ENCODE measurements around the gene FBXO44.

FBXO44 gene

DNA sequence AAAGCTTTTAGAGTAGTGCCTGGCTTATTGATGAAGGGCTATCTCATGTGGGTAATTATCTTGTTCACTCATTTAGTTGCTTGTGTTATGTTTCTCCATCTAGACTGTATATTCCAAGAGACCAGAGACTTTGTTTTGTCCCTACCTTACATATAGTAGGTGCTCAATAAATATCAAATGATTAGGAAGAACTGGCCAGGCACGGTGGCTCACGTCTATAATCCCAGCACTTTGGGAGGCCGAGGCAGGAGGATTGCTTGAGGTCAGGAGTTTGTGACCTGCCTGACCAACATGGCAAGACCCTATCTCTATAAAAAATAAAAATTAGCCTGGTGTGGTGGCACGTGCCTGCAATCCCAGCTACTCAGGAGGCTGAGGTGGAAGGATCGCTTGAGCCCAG lies 9.4 kb upstream of the FBXO44 start:
- peaks cover 5% of the 10 kb centered on the region for H3K27me3 ChIP-seq (ENCODE audit: control insufficient read depth, low read length)
- H3K4me2 ChIP-seq (ENCODE audit: low read length), result no peak overlapping the region
- H3K36me3 ChIP-seq (ENCODE audit: control insufficient read depth, low read length), result no peaks in the 10 kb centered on the region
- H3K79me2 ChIP-seq (ENCODE audit: control insufficient read depth, low read length), result no peaks in the 10 kb centered on the region
- no peaks in the 10 kb centered on the region for H3F3A ChIP-seq (ENCODE audit: control insufficient read depth, insufficient read depth)
- no peak overlapping the region for H3K4me3 ChIP-seq (ENCODE audit: low read length)
- H4K20me1 ChIP-seq (ENCODE audit: control insufficient read depth, insufficient read depth, low read depth, low read length), result no peaks in the 10 kb centered on the region
- no peak overlapping the region for H3K27ac ChIP-seq (ENCODE audit: low read depth, low read length)
- H3K9me2 ChIP-seq (replicated peaks; ENCODE audit: control insufficient read depth, low read length), result no peaks in the 10 kb centered on the region
- peaks cover 11% of the 10 kb centered on the region for H3K4me1 ChIP-seq (ENCODE audit: control insufficient read depth, low read length)
- no peaks in the 10 kb centered on the region for H3K9me3 ChIP-seq (ENCODE audit: control insufficient read depth, insufficient read depth, low read length)
- TF ChIP-seq EZH2phosphoT487 (IDR thresholded peaks at IDR 0.05; ENCODE audit: borderline replicate concordance, low read length), result no peak
- TF ChIP-seq, protein P1, sequence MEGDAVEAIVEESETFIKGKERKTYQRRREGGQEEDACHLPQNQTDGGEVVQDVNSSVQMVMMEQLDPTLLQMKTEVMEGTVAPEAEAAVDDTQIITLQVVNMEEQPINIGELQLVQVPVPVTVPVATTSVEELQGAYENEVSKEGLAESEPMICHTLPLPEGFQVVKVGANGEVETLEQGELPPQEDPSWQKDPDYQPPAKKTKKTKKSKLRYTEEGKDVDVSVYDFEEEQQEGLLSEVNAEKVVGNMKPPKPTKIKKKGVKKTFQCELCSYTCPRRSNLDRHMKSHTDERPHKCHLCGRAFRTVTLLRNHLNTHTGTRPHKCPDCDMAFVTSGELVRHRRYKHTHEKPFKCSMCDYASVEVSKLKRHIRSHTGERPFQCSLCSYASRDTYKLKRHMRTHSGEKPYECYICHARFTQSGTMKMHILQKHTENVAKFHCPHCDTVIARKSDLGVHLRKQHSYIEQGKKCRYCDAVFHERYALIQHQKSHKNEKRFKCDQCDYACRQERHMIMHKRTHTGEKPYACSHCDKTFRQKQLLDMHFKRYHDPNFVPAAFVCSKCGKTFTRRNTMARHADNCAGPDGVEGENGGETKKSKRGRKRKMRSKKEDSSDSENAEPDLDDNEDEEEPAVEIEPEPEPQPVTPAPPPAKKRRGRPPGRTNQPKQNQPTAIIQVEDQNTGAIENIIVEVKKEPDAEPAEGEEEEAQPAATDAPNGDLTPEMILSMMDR (IDR thresholded peaks at IDR 0.05; ENCODE audit: low read depth, low read length, poor library complexity, severe bottlenecking), result no peak

DNA sequence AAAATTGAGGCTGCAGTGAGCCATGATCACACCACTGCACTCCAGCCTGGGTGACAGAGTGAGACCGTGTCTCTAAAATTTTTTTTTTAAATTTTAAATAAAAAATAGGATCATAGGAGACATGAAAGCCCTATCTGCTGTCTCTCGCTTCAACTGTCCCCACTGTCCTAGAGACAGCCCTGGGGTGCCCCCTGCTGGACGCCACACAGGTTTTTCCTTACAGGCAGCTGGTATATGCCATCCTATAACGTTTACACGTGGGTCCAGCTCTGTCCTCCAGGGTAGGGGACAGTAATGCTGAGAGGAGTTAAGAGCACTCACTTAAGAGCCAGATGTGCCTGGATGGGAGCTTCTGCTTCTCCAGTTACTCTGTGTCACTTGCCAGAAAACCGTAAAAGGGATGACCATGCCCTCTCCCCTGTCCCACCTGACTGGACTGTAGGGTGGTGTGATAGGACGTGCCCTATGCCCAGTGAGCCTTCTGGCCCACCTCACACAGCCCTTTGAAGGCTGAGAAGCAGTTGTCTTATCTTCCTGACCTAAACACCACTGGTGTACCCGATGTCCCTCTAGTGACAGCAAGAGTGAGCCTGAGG lies 8.9 kb upstream of the FBXO44 start:
- Histone ChIP-seq H3K27me3 (ENCODE audit: control insufficient read depth, low read length) (peaks cover 8% of the 10 kb centered on the region), H3K4me1 (ENCODE audit: control insufficient read depth, low read length) (peaks cover 12% of the 10 kb centered on the region), H3F3A (ENCODE audit: control insufficient read depth, insufficient read depth) (no peaks in the 10 kb centered on the region), H3K4me3 (ENCODE audit: low read length) (no peak overlapping the region), H3K9me3 (ENCODE audit: control insufficient read depth, insufficient read depth, low read length) (no peaks in the 10 kb centered on the region), H3K9me2 (replicated peaks; ENCODE audit: control insufficient read depth, low read length) (no peaks in the 10 kb centered on the region), H3K4me2 (ENCODE audit: low read length) (no peak overlapping the region), H3K79me2 (ENCODE audit: control insufficient read depth, low read length) (no peaks in the 10 kb centered on the region), H3K27ac (ENCODE audit: low read depth, low read length) (no peak overlapping the region), H4K20me1 (ENCODE audit: control insufficient read depth, insufficient read depth, low read depth, low read length) (no peaks in the 10 kb centered on the region), H3K36me3 (ENCODE audit: control insufficient read depth, low read length) (no peaks in the 10 kb centered on the region)
- TF ChIP-seq, protein P1 (IDR thresholded peaks at IDR 0.05; ENCODE audit: low read depth, low read length, poor library complexity, severe bottlenecking), result peak; percentile 78
- TF ChIP-seq EZH2phosphoT487 (IDR thresholded peaks at IDR 0.05; ENCODE audit: borderline replicate concordance, low read length), result no peak

DNA sequence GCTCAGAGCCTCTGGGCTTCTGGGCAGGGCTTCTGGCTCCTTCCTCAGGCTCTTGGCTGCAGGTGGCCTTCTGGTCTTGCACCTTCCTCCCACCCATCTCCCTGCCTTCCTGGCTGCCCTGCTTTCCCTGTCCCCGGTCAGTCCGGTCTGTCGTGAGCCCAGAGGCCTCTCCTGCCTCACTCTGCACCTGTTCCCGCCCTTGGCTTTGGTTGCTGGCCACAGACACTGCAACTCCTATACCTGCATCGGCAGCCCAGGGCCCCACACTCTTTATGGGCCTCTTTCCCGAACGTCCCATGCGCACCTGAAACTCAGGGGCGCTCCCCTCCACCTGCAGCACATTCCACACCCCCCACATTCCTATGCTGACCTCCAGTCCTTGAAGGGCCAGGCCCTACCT lies 8.4 kb upstream of the FBXO44 start:
- H3K36me3 ChIP-seq (ENCODE audit: control insufficient read depth, low read length), result no peaks in the 10 kb centered on the region
- TF ChIP-seq EZH2phosphoT487 (IDR thresholded peaks at IDR 0.05; ENCODE audit: borderline replicate concordance, low read length), result no peak
- TF ChIP-seq, protein P1 (IDR thresholded peaks at IDR 0.05; ENCODE audit: low read depth, low read length, poor library complexity, severe bottlenecking), result no peak
- peaks cover 5% of the 10 kb centered on the region for H3F3A ChIP-seq (ENCODE audit: control insufficient read depth, insufficient read depth)
- no peak overlapping the region for H3K4me3 ChIP-seq (ENCODE audit: low read length)
- H3K4me1 ChIP-seq (ENCODE audit: control insufficient read depth, low read length), result peaks cover 11% of the 10 kb centered on the region
- H4K20me1 ChIP-seq (ENCODE audit: control insufficient read depth, insufficient read depth, low read depth, low read length), result no peaks in the 10 kb centered on the region
- no peaks in the 10 kb centered on the region for H3K9me2 ChIP-seq (replicated peaks; ENCODE audit: control insufficient read depth, low read length)
- H3K4me2 ChIP-seq (ENCODE audit: low read length), result no peak overlapping the region
- no peaks in the 10 kb centered on the region for H3K9me3 ChIP-seq (ENCODE audit: control insufficient read depth, insufficient read depth, low read length)
- H3K79me2 ChIP-seq (ENCODE audit: control insufficient read depth, low read length), result no peaks in the 10 kb centered on the region
- H3K27ac ChIP-seq (ENCODE audit: low read depth, low read length), result no peak overlapping the region
- H3K27me3 ChIP-seq (ENCODE audit: control insufficient read depth, low read length), result peaks cover 11% of the 10 kb centered on the region

Data from DOHH2 (cell line).